CD4-positive, alpha-beta T cell treated with Interleukin-1 beta for 1 hour (primary cell): Measurements from ENCODE around the gene MXI1.
"Not testable (repeated sequence)": the region's sequence is repeated elsewhere in the genome, so short reads cannot be mapped to it uniquely, and the experiment has no call there.

Experiments used
- DNase-seq, 2 donors: peaks; one replicate each; pipeline ENCODE4 v3.0.0-alpha.2; 2020 to 2022

Gene MXI1

GRCh38 chr10:110242511-110242910 lies 35.1 kb downstream of the MXI1 start:
- DNase-seq, result no peak

DNA sequence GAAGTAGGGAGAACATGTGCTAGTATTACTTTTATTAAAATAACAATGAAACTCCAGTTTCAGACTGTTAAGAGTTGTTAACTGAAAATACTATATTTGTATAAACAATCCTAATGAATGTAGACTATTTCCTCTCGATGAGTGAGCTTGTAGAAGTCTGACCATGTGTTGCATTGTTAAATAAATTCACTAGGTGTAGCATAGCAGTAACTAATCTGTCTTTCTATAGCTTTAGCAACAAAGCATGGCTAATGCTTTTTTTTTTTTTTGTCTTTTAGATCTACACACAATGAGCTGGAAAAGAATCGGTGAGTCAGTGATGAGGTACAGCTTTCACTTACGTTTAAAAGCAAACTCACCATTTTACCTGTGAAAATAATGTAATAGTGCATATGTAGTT lies 37.1 kb downstream of the MXI1 start:
- no peak for DNase-seq

DNA sequence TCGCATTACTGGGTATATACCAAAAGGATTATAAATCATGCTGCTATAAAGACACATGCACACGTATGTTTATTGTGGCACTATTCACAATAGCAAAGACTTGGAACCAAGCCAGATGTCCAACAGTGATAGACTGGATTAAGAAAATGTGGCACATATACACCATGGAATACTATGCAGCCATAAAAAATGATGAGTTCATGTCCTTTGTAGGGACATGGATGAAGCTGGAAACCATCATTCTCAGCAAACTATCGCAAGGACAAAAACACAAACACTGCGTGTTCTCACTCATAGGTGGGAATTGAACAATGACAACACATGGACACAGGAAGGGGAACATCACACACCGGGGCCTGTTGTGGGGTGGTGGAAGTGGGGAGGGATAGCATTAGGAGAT lies 40.4 kb downstream of the MXI1 start:
- not testable (repeated sequence) for DNase-seq

DNA sequence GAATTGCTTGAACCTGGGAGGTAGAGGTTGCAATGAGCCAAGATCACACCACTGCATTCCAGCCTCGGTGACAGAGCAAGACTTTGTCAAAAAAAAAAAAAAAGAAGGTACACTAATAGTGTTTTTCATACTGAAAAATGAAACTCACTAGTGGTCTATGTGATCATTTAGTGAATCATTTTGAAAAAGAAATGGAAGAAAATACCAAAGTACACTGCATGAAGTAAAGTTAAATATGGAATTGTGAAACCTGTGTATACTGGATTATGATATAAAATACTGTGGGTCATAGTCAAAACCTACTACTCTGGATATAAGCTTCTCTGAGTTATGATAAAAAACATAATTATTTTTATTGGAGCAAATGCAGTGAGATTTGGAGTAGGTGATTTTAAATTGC lies 42.1 kb downstream of the MXI1 start:
- not testable (repeated sequence) for DNase-seq

- not testable (repeated sequence) for DNase-seq
These were observed 44.0 kb downstream of the MXI1 start for GRCh38 chr10:110251392-110251791.

DNA sequence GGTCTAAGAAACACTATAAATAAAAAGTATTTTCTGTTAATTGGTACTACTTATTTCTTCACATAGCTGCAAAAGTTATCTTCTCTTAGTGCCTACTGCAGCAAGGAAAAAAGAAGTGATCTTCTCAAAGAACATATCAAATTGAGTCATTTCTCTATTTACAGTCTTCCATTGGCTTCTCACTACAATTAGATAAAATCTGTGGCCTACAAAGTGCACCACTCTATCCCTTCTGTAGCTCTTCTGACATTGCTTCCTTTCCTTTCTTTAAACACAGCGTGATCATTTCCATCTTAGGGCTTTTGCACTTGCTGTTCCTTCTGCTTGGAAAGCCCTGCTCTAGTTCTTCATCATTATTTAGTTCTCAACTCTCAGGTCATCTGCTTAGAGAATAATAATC lies 44.7 kb downstream of the MXI1 start:
- no peak for DNase-seq

DNA sequence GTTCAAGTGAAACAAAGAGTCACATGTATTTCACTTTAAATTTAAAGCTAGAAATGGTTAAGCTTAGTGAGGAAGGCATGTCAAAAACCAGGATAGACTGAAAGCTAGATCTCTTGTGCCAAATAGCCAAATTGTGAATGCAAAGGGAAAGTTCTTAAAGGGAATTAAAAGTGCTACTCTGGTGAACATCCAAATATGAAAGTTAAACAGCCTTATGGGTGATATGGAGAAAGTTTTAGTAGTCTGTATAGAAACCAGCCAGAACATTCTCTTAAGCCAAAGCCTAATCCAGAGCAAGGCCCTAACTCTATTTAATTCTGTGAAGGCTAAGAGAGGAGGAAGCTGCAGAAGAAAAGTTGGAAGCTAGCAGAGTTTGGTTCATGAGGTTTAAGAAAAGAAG lies 47.1 kb downstream of the MXI1 start:
- DNase-seq, result no peak

DNA sequence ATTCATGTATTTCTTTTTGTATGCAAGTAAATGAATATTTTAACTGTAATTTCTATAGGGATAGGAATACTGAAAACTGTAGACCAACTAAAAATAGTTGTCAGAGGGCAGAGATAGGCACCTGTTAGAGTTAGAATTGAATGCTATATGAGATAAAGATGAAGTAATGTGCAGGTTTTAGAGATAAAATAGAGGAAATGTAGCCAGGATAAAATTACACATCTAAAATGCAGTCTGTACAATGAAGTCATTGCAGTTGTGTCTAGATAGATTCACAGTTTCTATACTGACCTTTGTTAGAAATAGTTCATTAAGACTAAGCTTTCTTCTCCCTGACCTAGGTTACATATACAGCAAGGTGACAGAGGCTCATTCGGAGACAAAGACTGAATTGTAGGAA lies 51.1 kb downstream of the MXI1 start:
- no peak for DNase-seq

DNA sequence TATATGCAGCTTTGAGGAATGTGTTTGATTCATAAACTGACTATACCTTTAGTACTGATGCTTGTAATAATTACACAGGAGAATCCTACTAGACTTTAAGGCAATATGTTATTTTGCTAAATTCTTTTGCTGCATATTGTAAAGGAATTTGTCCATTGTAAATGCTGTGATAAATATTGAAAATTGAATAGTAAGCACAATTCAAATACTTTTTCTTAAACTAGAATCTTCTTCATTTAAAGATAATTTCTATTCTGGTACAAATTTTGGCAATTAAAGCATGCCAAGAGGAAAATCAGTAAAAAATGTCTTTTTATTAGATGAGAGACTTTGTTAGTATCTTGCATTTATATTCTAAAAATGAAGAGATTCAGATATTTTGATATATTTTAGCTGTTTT lies 51.9 kb downstream of the MXI1 start:
- no peak for DNase-seq

DNA sequence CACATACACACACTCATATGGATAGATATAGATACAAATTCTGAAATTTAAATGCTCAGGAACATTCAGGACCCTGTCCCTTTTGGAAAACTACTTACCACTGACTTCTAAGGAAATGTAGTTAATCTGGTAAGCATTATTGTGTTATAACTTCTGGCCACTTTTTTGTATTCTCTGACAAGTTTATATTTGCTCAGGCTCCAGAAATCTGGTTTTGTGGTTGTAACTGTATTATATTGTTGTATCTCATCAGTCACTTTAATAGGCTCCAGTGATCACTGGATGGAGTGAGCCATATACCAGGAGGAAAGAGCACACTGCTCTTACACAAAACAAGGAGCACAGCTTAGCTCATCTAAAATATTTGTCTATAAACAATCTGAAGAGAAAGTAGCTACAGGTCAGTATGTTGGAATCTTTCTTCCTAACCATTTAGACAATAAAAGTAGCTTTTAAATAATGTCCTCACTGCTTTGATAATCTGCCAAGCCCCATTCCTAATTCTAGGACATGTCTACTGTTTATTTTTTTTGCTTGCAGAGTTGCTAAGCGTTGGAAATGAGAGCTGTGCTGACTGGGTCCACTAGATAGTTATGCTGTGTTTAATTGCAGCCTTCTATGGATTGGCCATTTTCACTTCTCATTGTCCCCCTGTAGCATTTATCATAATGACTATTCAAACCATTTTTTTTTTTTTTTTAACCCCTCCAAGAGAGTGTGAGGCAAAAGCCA lies 53.5 kb downstream of the MXI1 start:
- DNase-seq, result no peak

GRCh38 chr10:110263164-110263563 lies 55.8 kb downstream of the MXI1 start:
- DNase-seq, result no peak

DNA sequence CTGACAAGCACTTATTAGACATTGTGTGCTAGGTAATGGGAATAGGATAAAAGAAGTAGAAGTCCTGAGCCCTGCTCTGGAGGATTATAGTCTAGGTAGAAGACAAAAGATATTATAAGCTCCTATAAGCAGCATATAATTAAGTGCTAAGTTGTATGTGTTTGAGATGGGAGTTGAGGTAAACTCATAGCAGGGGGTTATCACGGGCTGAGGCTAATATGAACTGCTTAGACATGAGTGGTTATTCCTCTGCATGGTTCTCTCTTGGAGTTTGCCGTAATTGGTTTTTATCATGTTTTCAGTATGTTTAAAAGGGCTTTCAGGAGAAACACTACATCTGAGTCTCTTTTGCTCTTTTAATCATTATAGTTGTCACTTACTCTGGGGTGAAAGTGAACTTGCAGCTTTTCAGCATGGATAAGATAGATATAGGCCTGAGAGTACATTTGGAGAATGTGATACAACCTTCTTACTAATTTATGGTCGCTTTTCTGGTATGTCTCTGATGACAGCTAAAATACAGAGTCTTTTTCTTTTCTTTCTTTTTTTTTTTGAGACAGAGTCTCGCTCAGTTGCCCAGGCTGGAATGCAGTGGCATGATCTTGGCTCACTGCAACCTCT lies 58.3 kb downstream of the MXI1 start:
- DNase-seq, result no peak

DNA sequence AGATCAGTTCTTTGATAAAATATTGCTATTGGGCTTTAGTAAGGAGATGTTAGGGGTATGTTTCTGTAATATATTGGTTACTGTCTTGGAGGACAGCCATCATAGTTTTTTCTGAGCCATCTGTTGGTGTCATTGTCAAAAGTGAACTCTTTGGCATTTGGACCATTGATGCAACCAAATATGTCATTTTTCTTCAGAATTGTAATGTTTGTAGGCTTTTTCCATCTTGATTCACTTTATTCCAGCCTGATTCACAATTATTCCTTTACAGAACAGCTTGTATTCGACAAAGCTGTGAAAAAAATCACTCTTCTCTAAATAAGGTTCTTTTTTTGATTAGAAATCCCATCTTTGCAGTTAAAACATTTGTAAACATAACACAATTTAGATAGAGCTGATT lies 59.9 kb downstream of the MXI1 start:
- no peak for DNase-seq

DNA sequence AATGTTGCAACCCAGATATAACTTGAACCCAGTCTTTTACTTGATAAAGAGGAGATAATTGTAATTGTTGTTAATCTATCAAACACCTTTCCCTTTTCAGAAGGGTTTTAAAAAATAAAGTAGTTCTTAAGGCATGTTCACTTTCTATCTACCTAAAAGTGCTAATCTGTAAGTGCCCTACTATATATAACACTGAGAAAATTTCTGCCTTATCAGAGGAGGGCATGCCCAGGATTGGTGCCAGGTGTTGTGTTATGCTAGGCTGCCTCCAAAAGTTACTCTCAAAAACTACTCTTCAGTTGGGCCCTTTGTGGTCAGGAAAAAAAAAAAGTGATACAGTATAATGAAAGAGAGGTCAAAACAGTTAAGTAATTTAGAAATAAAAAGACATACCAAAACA lies 61.0 kb downstream of the MXI1 start:
- no peak for DNase-seq

DNA sequence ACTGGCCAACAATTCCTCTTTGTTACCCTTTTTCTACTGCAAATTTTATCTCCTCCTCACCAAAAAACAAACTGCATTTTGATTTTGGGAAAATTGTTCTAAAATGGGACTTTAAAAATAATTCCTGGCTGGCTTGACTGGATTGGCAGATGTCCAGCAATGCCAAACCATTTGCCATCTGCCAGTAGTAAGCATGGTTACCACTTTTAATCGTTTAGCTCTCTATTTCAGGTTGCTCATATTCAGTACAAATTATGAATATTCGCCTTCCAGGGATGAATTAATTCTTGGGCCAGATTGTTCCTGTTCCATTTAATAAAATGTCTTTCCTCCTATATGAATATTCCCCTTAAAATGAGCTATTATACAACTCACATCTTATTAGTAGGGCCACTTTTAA lies 61.6 kb downstream of the MXI1 start:
- DNase-seq, result no peak

DNA sequence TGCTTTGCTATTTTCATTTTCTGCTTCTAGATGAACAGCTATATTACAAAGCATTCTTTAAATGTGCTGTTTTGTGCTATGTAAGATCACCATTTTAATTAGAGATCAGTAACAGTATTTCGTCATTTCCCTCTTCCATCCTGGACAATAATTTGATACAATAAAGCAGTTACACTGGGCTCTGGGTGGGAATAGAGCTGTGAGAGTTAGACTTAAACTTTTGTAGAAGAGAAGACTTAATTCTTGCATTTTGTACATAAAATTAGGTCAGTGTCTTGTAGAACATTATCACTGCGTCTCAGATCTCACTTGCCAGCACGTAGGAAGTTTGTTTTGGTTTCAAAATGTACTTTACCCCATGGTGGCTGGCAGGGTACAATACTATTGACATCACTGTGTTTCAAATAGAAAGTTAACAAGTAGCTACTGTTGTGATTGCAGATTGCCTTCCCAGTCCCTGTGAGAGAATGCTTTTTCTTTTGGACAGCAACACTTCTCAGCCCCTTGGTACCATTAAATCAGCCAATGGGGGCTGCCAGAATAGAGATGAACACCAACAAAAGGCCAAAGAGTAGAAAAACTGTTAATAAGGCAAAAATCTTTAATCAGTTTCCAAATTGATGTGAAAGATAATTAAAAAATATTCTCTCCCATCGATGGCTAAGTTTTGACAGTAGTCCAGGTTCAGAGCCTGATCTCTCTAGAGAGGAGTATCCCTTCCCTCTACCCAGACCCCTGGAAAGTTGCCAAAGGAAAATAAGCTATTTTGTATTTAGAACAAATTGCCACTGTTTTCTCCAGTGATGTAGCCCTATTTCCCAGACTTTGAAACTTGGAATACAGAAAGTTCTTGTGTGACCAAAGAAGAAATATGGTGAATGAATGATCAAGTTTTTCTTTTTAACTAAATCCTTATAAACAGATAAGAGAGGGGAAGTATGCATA lies 62.2 kb downstream of the MXI1 start:
- DNase-seq, result peak in 1 of 2 donors; percentile 19

- not testable (repeated sequence) for DNase-seq
These were observed 65.6 kb downstream of the MXI1 start for GRCh38 chr10:110272995-110273394.

DNA sequence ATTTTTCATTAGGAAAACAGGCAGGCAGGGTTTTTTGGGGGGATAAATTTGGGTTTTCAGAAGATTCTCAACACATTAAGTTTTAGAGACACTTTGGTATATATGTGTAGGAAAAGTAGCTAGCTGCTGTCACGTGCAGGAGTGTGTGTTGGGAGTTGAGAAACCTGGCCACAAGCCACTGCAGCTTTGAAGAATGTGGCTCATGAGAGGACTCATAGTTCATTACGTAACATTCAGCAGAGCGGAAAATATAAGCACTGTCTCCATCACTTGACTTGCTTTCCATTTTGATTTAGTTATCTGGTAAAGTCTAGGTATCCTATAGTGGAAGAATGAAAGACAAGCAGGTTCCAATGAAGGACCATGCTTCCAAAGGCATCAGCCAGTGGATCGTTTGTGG lies 66.1 kb downstream of the MXI1 start:
- DNase-seq, result peak; percentile 25 to 49

DNA sequence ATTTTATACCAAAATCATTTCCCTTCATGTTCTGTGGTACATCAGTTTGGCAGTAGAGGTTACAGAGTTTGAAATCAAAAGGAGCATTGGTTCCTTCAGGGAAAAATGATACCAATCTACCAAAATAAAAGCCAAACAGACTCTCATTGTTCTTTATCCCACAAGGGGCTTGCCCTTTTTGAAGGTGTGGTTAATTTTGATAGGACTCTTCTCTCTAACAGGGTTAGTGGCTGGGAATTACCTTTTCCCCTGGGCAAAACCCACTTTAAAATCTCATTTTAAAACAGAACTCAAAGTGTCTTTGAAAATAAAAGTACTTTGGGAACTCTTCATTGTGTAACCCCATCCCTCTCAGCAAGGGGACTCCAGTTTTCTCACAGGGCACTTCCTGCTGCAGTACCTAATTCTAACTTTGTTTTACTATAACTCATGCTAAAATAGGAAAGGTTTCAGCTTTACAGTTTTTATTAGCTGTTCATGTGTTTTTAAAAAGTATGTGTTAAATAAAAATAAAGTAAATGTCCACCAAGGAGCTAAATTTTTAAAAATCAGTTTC lies 66.7 kb downstream of the MXI1 start:
- no peak for DNase-seq

DNA sequence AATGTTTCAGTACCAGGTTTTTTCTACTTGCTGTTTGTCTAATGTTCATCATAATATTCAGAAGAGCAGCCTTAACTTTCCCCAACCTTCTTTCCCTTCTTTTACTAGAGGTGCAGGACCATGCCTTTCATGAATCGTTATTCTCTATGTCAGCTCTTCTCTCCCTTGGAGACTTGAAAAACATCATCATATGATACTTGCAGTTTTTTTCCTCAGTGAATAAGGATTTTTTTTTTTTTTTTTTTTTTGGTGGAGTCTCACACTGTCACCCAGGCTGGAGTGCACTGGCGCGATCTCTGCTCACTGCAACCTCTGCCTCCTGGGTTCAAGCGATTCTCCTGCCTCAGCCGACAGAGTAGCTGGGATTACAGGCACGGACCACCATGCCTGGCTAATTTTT lies 67.2 kb downstream of the MXI1 start:
- DNase-seq, result no peak

DNA sequence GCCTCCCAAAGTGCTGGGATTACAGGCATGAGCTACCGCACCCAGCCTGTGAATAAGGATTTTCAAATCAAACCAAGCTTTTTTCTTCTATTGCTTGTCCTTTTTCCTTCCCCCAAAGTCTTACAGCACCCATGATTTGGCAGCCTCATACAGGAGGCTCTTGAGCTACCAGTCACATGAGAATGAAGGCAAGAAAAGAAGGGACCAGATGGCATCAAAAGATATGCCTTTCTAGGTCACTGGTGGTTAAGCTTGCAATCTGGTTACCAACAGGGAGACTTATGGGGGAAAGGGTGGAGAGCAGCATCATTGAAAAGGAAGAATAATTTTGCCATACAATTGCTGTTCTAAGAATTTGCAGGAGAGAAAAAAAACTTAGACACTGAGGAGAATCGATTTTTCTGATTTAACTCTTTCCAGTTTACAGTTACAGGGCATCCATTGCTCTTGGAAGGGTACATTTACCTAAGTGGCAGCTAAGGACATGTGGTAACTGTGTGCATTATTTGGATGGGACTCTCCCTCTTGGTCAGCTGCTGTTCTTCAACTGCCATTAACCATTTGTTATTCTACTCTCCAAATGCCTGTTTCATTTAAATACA lies 67.8 kb downstream of the MXI1 start:
- DNase-seq, result peak in 1 of 2 donors; percentile 16

DNA sequence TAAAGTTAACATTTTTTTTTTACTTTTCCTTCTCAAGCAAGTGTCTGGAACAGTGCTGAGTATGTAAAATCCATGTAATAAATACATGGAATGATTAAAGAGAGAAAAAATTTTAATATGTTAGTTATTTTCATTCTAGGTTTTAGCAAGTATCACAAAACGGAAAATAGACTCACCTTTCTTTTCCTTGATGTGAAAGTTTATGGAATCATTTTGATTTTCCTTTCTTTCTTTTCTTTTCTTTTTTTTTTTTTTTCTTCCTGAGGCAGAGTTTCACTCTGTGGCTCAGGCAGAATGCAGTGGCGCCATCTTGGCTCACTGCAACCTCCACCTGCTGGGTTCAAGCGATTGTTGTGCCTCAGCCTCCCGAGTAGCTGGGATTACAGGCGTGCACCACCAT lies 69.2 kb downstream of the MXI1 start:
- no peak for DNase-seq

- no peak for DNase-seq
These were observed 70.2 kb downstream of the MXI1 start for GRCh38 chr10:110277591-110277990.
